ENCODE results near the gene TMEM271.

TMEM271 gene

GRCh38 chr4:617644-618641, 41.8 kb upstream of the TMEM271 start:
- Histone ChIP-seq H3K4me3 (ENCODE audit: low read depth, low read length) (no peak overlapping the region), H3K27ac (no peak overlapping the region), H3K9me3 (ENCODE audit: severe bottlenecking) (peaks cover 2% of the 10 kb centered on the region), H3K27me3 (ENCODE audit: insufficient read depth, low read depth, severe bottlenecking) (no peaks in the 10 kb centered on the region), H3K36me3 (no peaks in the 10 kb centered on the region)
- no peak for TF ChIP-seq CTCF (IDR thresholded peaks at IDR 0.05; ENCODE audit: low read depth, low read length)
- DNase-seq = no peak

DNA sequence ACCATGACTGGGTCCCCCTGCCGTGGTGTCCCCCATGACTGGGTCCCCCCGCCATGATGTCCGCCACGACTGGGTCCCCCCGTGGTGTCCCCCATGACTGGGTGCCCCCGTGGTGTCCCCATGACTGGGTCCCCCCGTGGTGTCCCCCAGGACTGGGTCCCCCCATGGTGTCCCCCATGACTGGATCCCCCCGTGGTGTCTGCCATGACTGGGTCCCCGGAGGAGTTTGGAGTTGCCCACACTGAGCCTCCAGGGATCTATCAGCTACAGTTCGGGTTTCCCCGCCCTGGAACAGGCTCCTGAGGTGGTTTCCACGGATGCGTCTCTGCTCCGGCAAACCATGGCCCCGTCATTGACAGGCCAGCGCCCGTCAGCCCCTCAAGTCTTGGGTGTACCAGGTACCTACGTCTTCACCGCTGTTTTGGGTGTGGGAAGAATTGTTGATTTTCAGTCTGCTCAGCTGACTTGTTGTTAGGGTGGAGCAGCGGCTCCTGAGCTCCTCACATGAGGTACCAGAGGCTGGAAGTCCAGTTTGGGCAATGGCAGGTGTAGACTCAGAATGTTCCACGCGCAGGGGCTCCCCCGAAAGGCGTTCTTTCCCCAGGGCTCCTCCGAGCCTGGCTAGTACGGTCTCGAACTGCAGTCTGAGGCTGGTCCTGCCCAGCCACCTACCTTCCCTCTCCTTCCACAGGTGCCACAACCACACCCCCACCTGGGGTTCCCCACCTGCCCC, 41.0 kb upstream of the TMEM271 start:
- DNase-seq = no peak
- Histone ChIP-seq H3K36me3 (no peaks in the 10 kb centered on the region), H3K9me3 (ENCODE audit: severe bottlenecking) (peaks cover 2% of the 10 kb centered on the region), H3K27ac (no peak overlapping the region), H3K4me3 (ENCODE audit: low read depth, low read length) (no peak overlapping the region), H3K27me3 (ENCODE audit: insufficient read depth, low read depth, severe bottlenecking) (no peaks in the 10 kb centered on the region)
- no peak for TF ChIP-seq CTCF (IDR thresholded peaks at IDR 0.05; ENCODE audit: low read depth, low read length)

DNA sequence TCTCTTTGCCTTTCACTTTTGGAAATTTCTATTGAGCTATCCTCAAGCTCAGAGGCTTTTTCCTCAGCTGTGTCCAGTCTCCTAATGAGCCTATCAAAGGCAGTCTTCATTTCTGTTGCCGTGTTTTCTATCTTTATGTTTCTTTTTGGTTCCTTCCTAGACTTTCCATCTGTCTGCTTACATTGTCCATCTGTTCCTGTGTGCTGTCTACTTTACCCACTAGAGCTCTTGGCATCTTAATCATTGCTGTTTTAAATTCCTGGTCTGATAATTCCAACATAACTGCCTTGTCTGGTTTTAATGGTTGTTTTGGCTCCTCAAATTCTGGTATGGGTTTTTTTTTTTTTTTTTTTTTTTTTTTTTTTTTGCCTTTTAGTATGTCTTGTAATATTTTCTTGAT, 40.0 kb upstream of the TMEM271 start:
- Histone ChIP-seq H3K27me3 (ENCODE audit: insufficient read depth, low read depth, severe bottlenecking) (no peaks in the 10 kb centered on the region), H3K36me3 (no peaks in the 10 kb centered on the region), H3K27ac (no peak overlapping the region), H3K9me3 (ENCODE audit: severe bottlenecking) (peaks cover 2% of the 10 kb centered on the region), H3K4me3 (ENCODE audit: low read depth, low read length) (no peak overlapping the region)
- no peak for DNase-seq
- TF ChIP-seq CTCF (IDR thresholded peaks at IDR 0.05; ENCODE audit: low read depth, low read length) = no peak

GRCh38 chr4:613126-613525, 37.0 kb upstream of the TMEM271 start:
- H3K27me3 ChIP-seq (ENCODE audit: insufficient read depth, low read depth, severe bottlenecking) = no peaks in the 10 kb centered on the region
- H3K27ac ChIP-seq = no peak overlapping the region
- no peak for TF ChIP-seq CTCF (IDR thresholded peaks at IDR 0.05; ENCODE audit: low read depth, low read length)
- H3K36me3 ChIP-seq = no peaks in the 10 kb centered on the region
- peaks cover 9% of the 10 kb centered on the region for H3K9me3 ChIP-seq (ENCODE audit: severe bottlenecking)
- no peak overlapping the region for H3K4me3 ChIP-seq (ENCODE audit: low read depth, low read length)
- DNase-seq = no peak

- H3K27me3 ChIP-seq (ENCODE audit: insufficient read depth, low read depth, severe bottlenecking) = no peaks in the 10 kb centered on the region
- H3K9me3 ChIP-seq (ENCODE audit: severe bottlenecking) = peaks cover 9% of the 10 kb centered on the region
- no peak for TF ChIP-seq CTCF (IDR thresholded peaks at IDR 0.05; ENCODE audit: low read depth, low read length)
- H3K36me3 ChIP-seq = no peaks in the 10 kb centered on the region
- no peak for DNase-seq
- H3K4me3 ChIP-seq (ENCODE audit: low read depth, low read length) = no peak overlapping the region
- H3K27ac ChIP-seq = no peak overlapping the region
Measured at GRCh38 chr4:612749-613125, 36.6 kb upstream of the TMEM271 start.
